HG03469 (cell line): Measurements from ENCODE around the gene SCO1.
A peak's percentile ranks its signal among the peaks of the same experiment; 100 is the strongest.

Experiments
- ATAC-seq: cut with Tn5 transposase; IDR thresholded peaks from one replicate; pipeline ENCODE4 v1.9.1; 2021; ENCODE audit warnings: mild to moderate bottlenecking, moderate library complexity, moderate number of reproducible peaks; ENCODE audit not compliant: unreplicated experiment

Gene SCO1

GRCh38 chr17:10657148-10657547, 40.2 kb downstream of the SCO1 start, which contains the start of gene MYH3:
Gene MYH3, minus strand, starts transcription at chr17:10657309. Its CDS starts 2,245 bp downstream, at chr17:10655064.
- ATAC-seq: no peak

- ATAC-seq: no peak
Measured at GRCh38 chr17:10653987-10654386, 43.3 kb downstream of the SCO1 start.

- ATAC-seq: no peak
Measured at GRCh38 chr17:10652984-10653659, 44.2 kb downstream of the SCO1 start.

- ATAC-seq: no peak
Measured at GRCh38 chr17:10651927-10652326, 45.4 kb downstream of the SCO1 start.

- no peak for ATAC-seq
Measured at GRCh38 chr17:10649602-10650001, 47.7 kb downstream of the SCO1 start.

GRCh38 chr17:10648956-10649355, 48.4 kb downstream of the SCO1 start:
- no peak for ATAC-seq

GRCh38 chr17:10648381-10648780, 49.0 kb downstream of the SCO1 start:
- no peak for ATAC-seq

GRCh38 chr17:10646392-10646990, 50.8 kb downstream of the SCO1 start:
- ATAC-seq: no peak

GRCh38 chr17:10640475-10640874, 56.9 kb downstream of the SCO1 start:
- ATAC-seq: no peak

GRCh38 chr17:10638151-10638550, 59.2 kb downstream of the SCO1 start:
- no peak for ATAC-seq

- no peak for ATAC-seq
Measured at GRCh38 chr17:10635290-10635689, 62.0 kb downstream of the SCO1 start.

- peak; percentile 99 for ATAC-seq
Measured at GRCh38 chr17:10633738-10634379, 63.5 kb downstream of the SCO1 start.

- no peak for ATAC-seq
Measured at GRCh38 chr17:10631701-10632100, 65.6 kb downstream of the SCO1 start.

- no peak for ATAC-seq
Measured at GRCh38 chr17:10631048-10631700, 66.2 kb downstream of the SCO1 start.

- ATAC-seq: no peak
Measured at GRCh38 chr17:10629706-10630105, 67.6 kb downstream of the SCO1 start.

- no peak for ATAC-seq
Measured at GRCh38 chr17:10628756-10629155, 68.6 kb downstream of the SCO1 start.

- no peak for ATAC-seq
Measured at GRCh38 chr17:10626390-10626789, 70.9 kb downstream of the SCO1 start.

- no peak for ATAC-seq
Measured at GRCh38 chr17:10624969-10625368, 72.4 kb downstream of the SCO1 start.

- ATAC-seq: no peak
Measured at GRCh38 chr17:10623737-10624338, 73.5 kb downstream of the SCO1 start.

- no peak for ATAC-seq
Measured at GRCh38 chr17:10622617-10623485, 74.5 kb downstream of the SCO1 start.
